Stomach (tissue), 9 donors: ENCODE data around the gene DYRK1A. TPM values are rescaled to one million over a fixed set of nuclear protein-coding genes. Genes with fewer than 3 reads are reported as not detected.

Source experiments
- DNase-seq, 2 donors: peaks; one replicate each; pipeline versions ENCODE4 v3.0.0 to v3.0.0-alpha.2; 2013 to 2019
- H3K27ac ChIP-seq, 5 donors: fragments of 200-600 bp in 4 of 5; sonication (generic) in 4 of 5; one replicate each; pipeline ENCODE4 v1.5.1; 2013 to 2019; ENCODE audit warnings: mild to moderate bottlenecking in 1 of 5, moderate library complexity in 1 of 5
- H3K27me3 ChIP-seq, 3 donors: fragments of 200-600 bp; sonication (generic); one replicate each; pipeline ENCODE4 v1.5.1; 2017 to 2019; ENCODE audit warnings: mixed run types in 1 of 3
- H3K36me3 ChIP-seq, 4 donors: fragments of 200-600 bp; sonication (generic); 1 replicate in 3 of 4; 2 replicates in 1 of 4; pipeline ENCODE4 v1.5.1; 2016 to 2019
- H3K4me1 ChIP-seq, 4 donors: fragments of 200-600 bp; sonication (generic); one replicate each; pipeline ENCODE4 v1.5.1; 2016 to 2019
- H3K4me3 ChIP-seq, 4 donors: fragments of 200-600 bp; sonication (generic) in 3 of 4; one replicate each; pipeline ENCODE4 v1.5.1; 2016 to 2019; ENCODE audit warnings: mild to moderate bottlenecking in 1 of 4
- H3K9me3 ChIP-seq, 4 donors: fragments of 200-600 bp; sonication (generic); one replicate each; pipeline ENCODE4 v1.5.1; 2016 to 2019
- CTCF ChIP-seq, 7 experiments: fragments of 450-650 bp in 4 of 7; fragments of 200-600 bp in 3 of 7; sonication (generic) in 3 of 7; IDR thresholded peaks; one replicate each; pipeline ENCODE4 v1.5.1; 2016 to 2019; ENCODE audit warnings: antibody characterized with exemption in 7 of 7, control low read depth in 2 of 7, mild to moderate bottlenecking in 1 of 7
- EP300 ChIP-seq: sonication (generic); formaldehyde crosslinking; IDR thresholded peaks from one replicate; pipeline ENCODE4 v1.6.1; 2017; ENCODE audit warnings: antibody characterized with exemption
- POLR2A ChIP-seq, 4 donors: fragments of 450-650 bp; IDR thresholded peaks; one replicate each; pipeline ENCODE4 v1.6.1; 2016; ENCODE audit warnings: antibody characterized with exemption in 4 of 4, control low read depth in 2 of 4, mild to moderate bottlenecking in 1 of 4, moderate library complexity in 1 of 4
- POLR2AphosphoS5 ChIP-seq, 3 donors: sonication (generic); formaldehyde crosslinking; IDR thresholded peaks; one replicate each; pipeline ENCODE4 v1.6.1; 2016; ENCODE audit warnings: antibody characterized with exemption in 3 of 3
- WGBS, 5 donors: extraction: QIAGEN DNeasy Blood & Tissue Kit in 3 of 5; methylation state at CpG; one replicate each; pipeline versions ENCODE4 v1.1.5 to v1.1.7; 2013 to 2018; 5-methylcytosine and 5-hydroxymethylcytosine counted together
- intact Hi-C: fragments of 100-400 bp; cut with DNase I; formaldehyde crosslinking; loops from one replicate; pipeline ENCODE4 v1.15.1; 2023; ENCODE audit warnings: low total_unique reads
- polyA plus RNA-seq, 3 donors: library from polyadenylated mRNA; stranded (reverse); fragments of 200-250 nt; gene quantifications; one replicate each; pipeline ENCODE4 v1.2.3, GENCODE V29; 2013
- total RNA-seq, 5 donors: library from RNA; depleted of rRNA; stranded (reverse); fragments of >200 nt; gene quantifications; one replicate each; pipeline versions ENCODE4 v1.1.0 to v1.2.3, GENCODE V29; 2014 to 2016
- donor health status: healthy with polysubstance abuse.
- donor health status: Bipolar disorder and iron deficiency.
- donor health status: healthy.

DYRK1A gene
- total and polyA plus RNA-seq, 8 donors = 10.1 to 124 (median 67.0) TPM

- intact Hi-C loops = no loop called here
- H3K27me3 ChIP-seq = no peaks in the 10 kb centered on the region
- DNase-seq = no peak
- peaks cover 10 to 53% (median 41%) of the 10 kb centered on the region in 4 donors for H3K4me1 ChIP-seq
- no peaks in the 10 kb centered on the region for H3K9me3 ChIP-seq
- peaks cover 18 to 34% (median 31%) of the 10 kb centered on the region in 4 donors for H3K36me3 ChIP-seq
- TF ChIP-seq POLR2AphosphoS5 (IDR thresholded peaks at IDR 0.05) = no peak
- TF ChIP-seq EP300 = no peak
- TF ChIP-seq POLR2A (IDR thresholded peaks at IDR 0.05) = no peak
- TF ChIP-seq CTCF (IDR thresholded peaks at IDR 0.05) = no peak
- H3K4me3 ChIP-seq = no peak overlapping the region
- H3K27ac ChIP-seq = no peak overlapping the region
- WGBS, 5 donors = 27 to 71% (median 35%) methylated on average over 1 of the region's 1 CpG
These were observed 112.2 kb downstream of the DYRK1A start for GRCh38 chr21:37478794-37479193.

GRCh38 chr21:37483776-37484175 lies 117.2 kb downstream of the DYRK1A start:
- Histone ChIP-seq H3K4me3 (no peak overlapping the region), H3K27ac (no peak overlapping the region), H3K36me3 (peaks cover 22 to 77% (median 65%) of the 10 kb centered on the region in 4 donors), H3K27me3 (no peaks in the 10 kb centered on the region), H3K4me1 (peaks cover 0 to 14% (median 4%) of the 10 kb centered on the region in 4 donors), H3K9me3 (no peaks in the 10 kb centered on the region)
- DNase-seq = no peak
- intact Hi-C loops = no loop called here
- TF ChIP-seq POLR2AphosphoS5 (IDR thresholded peaks at IDR 0.05) (no peak), EP300 (no peak), CTCF (IDR thresholded peaks at IDR 0.05) (no peak), POLR2A (IDR thresholded peaks at IDR 0.05) (no peak)
- WGBS, 5 donors = 87 to 94% (median 93%) methylated on average over 7 of the region's 7 CpGs

GRCh38 chr21:37484535-37485474 lies 118.2 kb downstream of the DYRK1A start:
- H3K27me3 ChIP-seq = no peaks in the 10 kb centered on the region
- no peak overlapping the region for H3K4me3 ChIP-seq
- peaks cover 22 to 84% (median 68%) of the 10 kb centered on the region in 4 donors for H3K36me3 ChIP-seq
- peaks cover 0 to 12% (median 4%) of the 10 kb centered on the region in 4 donors for H3K4me1 ChIP-seq
- no peak for TF ChIP-seq CTCF (IDR thresholded peaks at IDR 0.05)
- no peak for TF ChIP-seq POLR2A (IDR thresholded peaks at IDR 0.05)
- TF ChIP-seq EP300 = no peak
- no peak for TF ChIP-seq POLR2AphosphoS5 (IDR thresholded peaks at IDR 0.05)
- WGBS, 5 donors = 89 to 97% (median 91%) methylated on average over 7 of the region's 7 CpGs
- intact Hi-C loops = no loop called here
- H3K27ac ChIP-seq = no peak overlapping the region
- no peak for DNase-seq
- H3K9me3 ChIP-seq = no peaks in the 10 kb centered on the region

- TF ChIP-seq POLR2AphosphoS5 (IDR thresholded peaks at IDR 0.05) = no peak
- no peak for TF ChIP-seq EP300
- no peak for TF ChIP-seq CTCF (IDR thresholded peaks at IDR 0.05)
- intact Hi-C loops = no loop called here
- Histone ChIP-seq H3K27me3 (no peaks in the 10 kb centered on the region), H3K4me1 (peaks cover 0 to 13% (median 6%) of the 10 kb centered on the region in 4 donors), H3K27ac (no peak overlapping the region), H3K36me3 (peaks cover 4 to 85% (median 61%) of the 10 kb centered on the region in 4 donors), H3K4me3 (no peak overlapping the region), H3K9me3 (no peaks in the 10 kb centered on the region)
- 40 to 62% (median 56%) methylated on average over 1 of the region's 1 CpG for WGBS, 5 donors
- no peak for DNase-seq
These were observed 123.0 kb downstream of the DYRK1A start for GRCh38 chr21:37489553-37489952.
